HG03442 (cell line): Measurements from ENCODE around the gene FRK.
A peak's percentile ranks its signal among the peaks of the same experiment; 100 is the strongest.
"Not testable (repeated sequence)": the region's sequence is repeated elsewhere in the genome, so short reads cannot be mapped to it uniquely, and the experiment has no call there.

ENCODE experiments used
- ATAC-seq: cut with Tn5 transposase; IDR thresholded peaks from one replicate; pipeline ENCODE4 v1.9.1; 2021; ENCODE audit warnings: mild to moderate bottlenecking, moderate library complexity; ENCODE audit not compliant: unreplicated experiment

FRK gene

GRCh38 chr6:116074732-116075390 is 14.2 kb upstream of the FRK start:
- ATAC-seq, result no peak

GRCh38 chr6:116073765-116074440 is 13.2 kb upstream of the FRK start:
- ATAC-seq, result no peak

- ATAC-seq, result no peak
Measured at GRCh38 chr6:116072368-116072767, 11.7 kb upstream of the FRK start.

- no peak for ATAC-seq
Measured at GRCh38 chr6:116070616-116071389, 10.1 kb upstream of the FRK start.

GRCh38 chr6:116070101-116070500 is 9.4 kb upstream of the FRK start:
- no peak for ATAC-seq

- ATAC-seq, result no peak
Measured at GRCh38 chr6:116066789-116067188, 6.1 kb upstream of the FRK start.

- ATAC-seq, result no peak
Measured at GRCh38 chr6:116064666-116065065, 4.0 kb upstream of the FRK start.

- ATAC-seq, result no peak
Measured at GRCh38 chr6:116062496-116062895, 1.8 kb upstream of the FRK start.

- ATAC-seq, result peak; percentile 88
Measured at GRCh38 chr6:116059713-116060571, 749 bp downstream of the FRK start.

GRCh38 chr6:116057766-116058165 is 2.9 kb downstream of the FRK start:
- ATAC-seq, result no peak

GRCh38 chr6:116055513-116055912 is 5.2 kb downstream of the FRK start:
- ATAC-seq, result no peak

- ATAC-seq, result no peak
Measured at GRCh38 chr6:116051244-116051643, 9.4 kb downstream of the FRK start.

GRCh38 chr6:116050737-116051136 is 10.0 kb downstream of the FRK start:
- ATAC-seq, result no peak

- no peak for ATAC-seq
Measured at GRCh38 chr6:116049321-116049720, 11.4 kb downstream of the FRK start.

GRCh38 chr6:116047173-116047933 is 13.3 kb downstream of the FRK start:
- peak; percentile 94 for ATAC-seq

- ATAC-seq, result no peak
Measured at GRCh38 chr6:116046737-116047136, 14.0 kb downstream of the FRK start.

- not testable (repeated sequence) for ATAC-seq
Measured at GRCh38 chr6:116046272-116046671, 14.4 kb downstream of the FRK start.

- ATAC-seq, result no peak
Measured at GRCh38 chr6:116041934-116042333, 18.8 kb downstream of the FRK start.

GRCh38 chr6:116040993-116041392 is 19.7 kb downstream of the FRK start:
- ATAC-seq, result no peak

GRCh38 chr6:116036885-116037284 is 23.8 kb downstream of the FRK start:
- ATAC-seq, result no peak
